Raji (cell line): ENCODE data around the gene WBP4.
A peak's percentile ranks its signal among the peaks of the same experiment; 100 is the strongest.

ENCODE experiments used
- POLR2A ChIP-seq: IDR thresholded peaks from 2 replicates; pipeline ENCODE4 v1.6.1; 2011; ENCODE audit warnings: low read depth, low read length, control low read depth; ENCODE audit not compliant: insufficient read depth

WBP4 gene

GRCh38 chr13:41061075-41061913, at the start of gene WBP4:
Gene WBP4, plus strand, starts transcription at chr13:41061509. Its CDS starts 165 bp downstream, at chr13:41061674.
- TF ChIP-seq POLR2A = peak; percentile 78

DNA sequence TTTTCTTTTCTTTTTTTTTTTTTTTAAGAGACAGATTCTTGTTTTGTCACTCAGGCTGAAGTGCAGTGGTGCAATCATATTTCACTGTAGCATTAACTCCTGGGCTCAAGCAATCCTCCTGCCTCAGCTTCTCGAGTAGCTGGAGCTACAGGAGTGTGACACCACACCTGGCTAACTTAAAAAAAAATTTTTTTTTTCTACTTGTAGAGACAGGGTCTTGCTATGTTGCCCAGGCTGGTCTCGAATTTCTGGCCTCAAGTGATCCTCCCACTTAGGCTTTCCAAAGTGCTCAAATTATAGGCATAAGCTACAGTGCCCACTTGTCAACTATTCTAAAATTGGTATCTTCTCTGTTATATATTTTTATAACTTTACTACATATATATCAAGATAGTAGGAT, 48.8 kb upstream of the WBP4 start:
- TF ChIP-seq POLR2A = no peak

- no peak for TF ChIP-seq POLR2A
Observed at GRCh38 chr13:41013835-41014234, 47.5 kb upstream of the WBP4 start.

- TF ChIP-seq POLR2A = no peak
Observed at GRCh38 chr13:41015920-41016319, 45.4 kb upstream of the WBP4 start.

DNA sequence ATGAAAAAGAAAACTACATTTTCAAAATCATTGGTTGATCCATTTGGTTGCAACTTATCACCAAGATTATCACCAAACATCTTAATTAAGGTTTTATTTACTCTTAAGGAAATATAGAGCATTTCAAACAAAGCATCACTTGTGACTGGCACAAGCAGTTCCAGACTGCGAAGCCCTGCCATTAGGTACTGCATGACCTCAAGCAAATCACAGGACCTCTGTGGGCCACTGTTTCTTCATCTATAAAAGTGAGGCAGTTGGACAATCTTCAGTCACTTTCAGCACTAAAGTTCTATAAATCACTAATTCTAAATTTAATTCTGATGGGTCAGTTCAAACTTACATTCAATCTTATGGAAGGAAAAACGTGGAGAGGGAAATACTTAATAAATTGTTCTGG, 44.1 kb upstream of the WBP4 start:
- no peak for TF ChIP-seq POLR2A

- no peak for TF ChIP-seq POLR2A
Observed at GRCh38 chr13:41017817-41018601, 43.3 kb upstream of the WBP4 start.

DNA sequence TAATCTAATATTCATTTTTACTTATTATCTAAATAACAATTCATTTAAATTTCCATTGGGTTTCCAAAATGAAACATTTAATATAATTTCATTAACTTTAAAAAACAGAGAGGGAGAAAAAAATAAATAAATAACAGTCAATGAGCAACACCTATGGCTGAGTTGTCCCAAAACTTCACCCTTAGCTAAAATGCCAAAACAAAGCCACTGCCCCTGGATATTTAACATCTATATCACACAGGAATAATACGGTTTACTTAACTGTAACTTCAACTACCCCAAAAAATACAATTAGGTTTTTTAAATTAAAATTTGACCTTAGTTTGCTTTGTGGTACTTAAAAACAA, 42.7 kb upstream of the WBP4 start:
- TF ChIP-seq POLR2A = no peak

DNA sequence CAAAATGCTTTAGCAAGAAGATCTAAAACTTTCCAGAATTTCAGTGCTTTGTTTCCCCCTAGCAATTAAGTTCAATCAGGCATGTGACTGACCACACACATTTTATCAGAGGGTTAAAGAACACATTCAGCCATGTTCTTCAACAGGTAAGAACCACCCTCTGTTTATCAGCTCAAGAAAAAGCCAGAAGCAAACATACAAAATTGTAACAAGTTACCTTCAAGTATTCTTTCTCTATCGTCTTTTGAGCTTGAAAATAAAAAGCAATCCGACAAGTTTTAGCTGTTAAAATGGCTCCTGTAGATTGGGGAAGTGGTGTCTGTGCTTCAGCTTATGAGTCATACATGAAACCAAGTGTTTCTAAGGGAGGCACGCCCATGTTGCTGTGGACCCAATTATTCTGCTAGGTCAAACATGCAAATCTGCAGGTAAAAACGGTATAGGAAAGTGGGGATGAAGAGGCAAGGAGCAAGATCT, 42.3 kb upstream of the WBP4 start, which contains the start of gene ELF1:
ELF1 (minus strand) TSS at position 306 of the 477 bp plus-strand sequence. CDS start 37,262 bp downstream, outside the sequence.
- peak; percentile 87 for TF ChIP-seq POLR2A

GRCh38 chr13:41019578-41020347, 41.5 kb upstream of the WBP4 start:
- TF ChIP-seq POLR2A = no peak

DNA sequence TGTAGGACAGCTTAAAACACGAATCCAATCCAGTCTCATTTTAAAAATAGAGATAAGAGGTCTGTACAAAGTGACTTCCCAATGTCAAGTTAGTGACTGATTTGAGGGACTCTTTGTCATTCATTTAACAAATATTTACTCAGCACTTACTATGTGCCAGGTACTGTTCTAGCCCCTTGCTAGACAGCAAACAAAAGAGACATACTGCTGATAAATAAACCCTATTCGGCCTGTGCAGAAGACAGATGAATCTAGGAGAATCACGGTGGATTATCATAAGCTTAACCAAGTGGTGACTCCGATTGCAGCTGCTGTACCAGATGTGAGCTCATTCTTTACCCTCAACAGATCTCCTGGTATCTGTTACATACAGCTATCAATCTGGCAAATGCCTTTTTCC, 35.8 kb upstream of the WBP4 start:
- TF ChIP-seq POLR2A = no peak

DNA sequence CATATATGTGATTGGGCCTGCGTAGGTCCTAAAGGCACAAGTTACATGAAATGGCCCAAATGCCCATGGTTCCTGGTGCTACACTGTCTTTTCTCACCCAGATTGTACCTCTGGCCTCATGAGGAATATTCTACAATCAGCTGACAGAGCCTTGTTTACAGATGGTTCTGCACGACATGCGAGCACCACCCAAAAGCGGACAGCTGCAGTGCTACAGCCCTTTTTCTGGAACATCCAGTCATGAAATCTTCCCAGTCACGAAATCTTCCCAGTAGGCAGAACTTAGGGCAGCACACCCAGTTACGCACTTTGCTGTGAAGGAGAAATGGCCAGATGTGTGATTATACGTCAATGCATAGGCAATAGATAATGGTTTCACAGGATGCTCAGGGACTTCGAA, 34.5 kb upstream of the WBP4 start:
- no peak for TF ChIP-seq POLR2A

DNA sequence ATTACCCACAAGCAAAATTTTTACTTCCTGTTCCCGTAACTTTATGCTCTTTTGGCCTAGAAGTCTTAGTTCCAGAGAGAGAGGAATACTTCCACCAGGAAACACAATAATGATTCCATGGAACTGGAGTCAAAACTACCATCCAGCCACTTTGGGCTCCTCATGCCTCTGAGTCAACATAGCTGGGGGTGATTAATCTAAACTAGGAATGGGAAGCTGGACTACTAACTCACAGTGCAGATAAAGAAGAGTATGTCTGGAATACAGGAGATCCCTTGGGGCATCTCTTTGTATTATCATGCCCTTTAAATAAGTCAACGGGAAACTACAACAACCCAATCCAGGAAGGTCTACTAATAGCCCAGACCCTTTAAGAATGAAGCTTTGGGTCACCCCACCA, 33.3 kb upstream of the WBP4 start:
- TF ChIP-seq POLR2A = no peak

- TF ChIP-seq POLR2A = no peak
Observed at GRCh38 chr13:41029629-41030028, 31.7 kb upstream of the WBP4 start.

- no peak for TF ChIP-seq POLR2A
Observed at GRCh38 chr13:41032691-41033376, 28.5 kb upstream of the WBP4 start.

- TF ChIP-seq POLR2A = no peak
Observed at GRCh38 chr13:41034382-41034781, 26.9 kb upstream of the WBP4 start.

DNA sequence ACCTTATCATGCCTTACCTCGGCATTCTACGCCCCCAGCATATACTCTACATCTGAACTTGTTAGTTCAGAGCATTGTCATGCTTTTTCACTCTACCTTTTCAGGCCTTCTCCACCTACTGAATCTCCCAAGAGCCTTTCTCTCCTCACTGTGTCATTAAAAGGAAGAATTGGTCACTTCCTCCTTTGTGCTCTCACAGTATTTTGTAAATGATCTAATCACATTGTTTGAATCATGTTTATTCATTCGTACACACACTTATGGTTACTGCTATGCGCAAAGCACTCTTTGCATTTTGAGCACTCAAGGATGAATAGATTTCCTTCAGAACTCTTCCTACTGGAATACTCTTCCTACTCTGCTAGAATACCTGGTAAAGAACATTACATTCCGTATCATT, 26.4 kb upstream of the WBP4 start:
- TF ChIP-seq POLR2A = no peak
